Measurements from ENCODE around the gene WFIKKN2.

Gene WFIKKN2

GRCh38 chr17:50807009-50807408, 28.4 kb upstream of the WFIKKN2 start:
- H3K4me3 ChIP-seq (ENCODE audit: low read depth, low read length): no peak overlapping the region
- POLR2A ChIA-PET: interaction anchor here (0.6 kb wide), 1 partner anchor 25 kb away, joined by 3 read pairs; no protein-coding TSS in a partner anchor
- DNase-seq (ENCODE audit: low read depth, low spot score): no peak
- TF ChIP-seq CTCF (IDR thresholded peaks at IDR 0.05; ENCODE audit: insufficient read depth, low read length, missing control alignments): no peak
- CTCF ChIA-PET: interaction anchor here (0.8 to 3.2 kb wide), 5 partner anchors 10 to 150 kb away, joined by 3 to 21 read pairs (median 4); no protein-coding TSS in a partner anchor

GRCh38 chr17:50807675-50808074, 27.7 kb upstream of the WFIKKN2 start:
- ChIA-PET POLR2A (interaction anchor here (0.6 kb wide), 1 partner anchor 26 kb away, joined by 3 read pairs; no protein-coding TSS in a partner anchor), CTCF (interaction anchor here (1.5 to 3.2 kb wide), 3 partner anchors 10 to 24 kb away, joined by 4 to 21 read pairs (median 15); no protein-coding TSS in a partner anchor)
- no peak for DNase-seq (ENCODE audit: low read depth, low spot score)
- no peak overlapping the region for H3K4me3 ChIP-seq (ENCODE audit: low read depth, low read length)
- TF ChIP-seq CTCF (IDR thresholded peaks at IDR 0.05; ENCODE audit: insufficient read depth, low read length, missing control alignments): no peak

- H3K4me3 ChIP-seq (ENCODE audit: low read depth, low read length): no peak overlapping the region
- no peak for DNase-seq (ENCODE audit: low read depth, low spot score)
- POLR2A ChIA-PET: no interaction called here
- no peak for TF ChIP-seq CTCF (IDR thresholded peaks at IDR 0.05; ENCODE audit: insufficient read depth, low read length, missing control alignments)
- CTCF ChIA-PET: interaction anchor here (3.2 kb wide), 2 partner anchors 9 to 25 kb away, joined by 15 to 21 read pairs; no protein-coding TSS in a partner anchor
These were observed 27.0 kb upstream of the WFIKKN2 start for GRCh38 chr17:50808413-50808812.

GRCh38 chr17:50808888-50809287, 26.5 kb upstream of the WFIKKN2 start:
- ChIA-PET POLR2A (no interaction called here), CTCF (interaction anchor here (1.1 kb wide), 1 partner anchor 26 kb away, joined by 3 read pairs; no protein-coding TSS in a partner anchor)
- TF ChIP-seq CTCF (IDR thresholded peaks at IDR 0.05; ENCODE audit: insufficient read depth, low read length, missing control alignments): no peak
- no peak for DNase-seq (ENCODE audit: low read depth, low spot score)
- no peak overlapping the region for H3K4me3 ChIP-seq (ENCODE audit: low read depth, low read length)

GRCh38 chr17:50813583-50813982, 21.8 kb upstream of the WFIKKN2 start:
- DNase-seq (ENCODE audit: low read depth, low spot score): no peak
- POLR2A ChIA-PET: no interaction called here
- no peak for TF ChIP-seq CTCF (IDR thresholded peaks at IDR 0.05; ENCODE audit: insufficient read depth, low read length, missing control alignments)
- CTCF ChIA-PET: interaction anchor here (1.0 to 1.1 kb wide), 3 partner anchors 11 to 136 kb away, joined by 3 to 4 read pairs (median 4); no protein-coding TSS in a partner anchor
- no peak overlapping the region for H3K4me3 ChIP-seq (ENCODE audit: low read depth, low read length)

GRCh38 chr17:50815400-50815799, 20.0 kb upstream of the WFIKKN2 start:
- no peak for TF ChIP-seq CTCF (IDR thresholded peaks at IDR 0.05; ENCODE audit: insufficient read depth, low read length, missing control alignments)
- CTCF ChIA-PET: interaction anchor here (0.6 to 4.6 kb wide), 6 partner anchors 13 to 142 kb away, joined by 3 to 69 read pairs (median 4); no protein-coding TSS in a partner anchor
- no peak for DNase-seq (ENCODE audit: low read depth, low spot score)
- POLR2A ChIA-PET: no interaction called here
- no peak overlapping the region for H3K4me3 ChIP-seq (ENCODE audit: low read depth, low read length)

Measured in AG04449 (cell line).